ENCODE measurements around the gene NLK.
"Not testable (repeated sequence)": the region's sequence is repeated elsewhere in the genome, so short reads cannot be mapped to it uniquely, and the experiment has no call there.

The NLK gene

DNA sequence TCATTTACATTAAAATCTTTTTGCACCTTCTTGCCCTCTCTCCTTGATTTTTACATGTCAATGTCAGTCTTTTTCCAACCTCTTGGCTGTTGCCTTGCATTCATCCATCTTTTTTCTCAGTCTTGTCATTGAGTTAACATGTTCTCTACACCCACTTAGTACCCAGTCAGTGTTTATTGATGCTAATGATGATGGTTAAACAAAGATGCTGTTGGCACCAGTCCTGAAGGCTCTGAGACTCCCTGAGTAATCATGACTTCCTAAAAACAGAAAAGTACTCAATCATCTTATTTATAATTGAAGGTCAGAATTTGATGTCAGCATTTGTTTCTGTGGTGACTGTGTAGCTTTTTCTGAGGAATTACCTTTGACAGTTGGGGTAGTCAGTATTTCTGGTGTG is 104.5 kb downstream of the NLK start:
- DNase-seq (ENCODE audit: low read depth in 2 of 2, low spot score in 1 of 2) = no peak

- DNase-seq (ENCODE audit: low read depth in 2 of 2, low spot score in 1 of 2) = no peak
Measured at GRCh38 chr17:28151001-28151400, 108.5 kb downstream of the NLK start.

GRCh38 chr17:28154214-28154613 is 111.7 kb downstream of the NLK start:
- DNase-seq (ENCODE audit: low read depth in 2 of 2, low spot score in 1 of 2) = no peak

DNA sequence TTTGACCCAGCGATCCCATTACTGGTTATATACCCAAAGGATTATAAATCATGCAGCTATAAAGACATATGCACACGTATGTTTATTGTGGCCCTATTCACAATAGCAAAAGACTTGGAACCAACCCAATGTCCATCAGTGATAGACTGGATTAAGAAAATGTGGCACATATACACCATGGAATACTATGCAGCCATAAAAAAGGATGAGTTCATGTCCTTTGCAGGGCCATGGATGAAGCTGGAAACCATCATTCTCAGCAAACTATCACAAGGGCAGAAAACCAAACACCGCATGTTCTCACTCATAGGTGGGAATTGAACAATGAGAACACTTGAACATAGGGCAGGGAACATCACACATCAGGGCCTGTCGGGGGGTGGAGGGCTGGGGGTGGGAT is 112.9 kb downstream of the NLK start:
- not testable (repeated sequence) for DNase-seq (ENCODE audit: low read depth in 2 of 2, low spot score in 1 of 2)

DNA sequence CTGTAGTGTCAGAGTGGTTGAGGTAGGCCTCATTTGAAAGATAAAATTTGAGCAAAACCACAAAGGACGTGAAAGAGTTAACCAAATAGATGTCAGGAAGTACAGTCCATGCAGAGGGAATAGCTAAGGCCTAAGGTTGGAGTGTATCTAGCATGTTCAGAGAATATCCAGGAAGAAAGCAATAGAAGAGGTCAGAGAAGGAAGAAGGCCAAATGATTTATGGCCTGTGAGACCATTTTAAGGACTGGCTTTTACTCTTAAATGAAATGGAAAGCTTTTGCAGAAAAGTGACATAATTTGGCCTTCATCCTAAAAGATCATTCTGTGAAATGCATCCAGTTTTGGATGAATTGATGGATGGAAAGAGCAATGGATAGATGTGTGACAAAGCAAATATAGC is 116.5 kb downstream of the NLK start:
- DNase-seq (ENCODE audit: low read depth in 2 of 2, low spot score in 1 of 2) = no peak

DNA sequence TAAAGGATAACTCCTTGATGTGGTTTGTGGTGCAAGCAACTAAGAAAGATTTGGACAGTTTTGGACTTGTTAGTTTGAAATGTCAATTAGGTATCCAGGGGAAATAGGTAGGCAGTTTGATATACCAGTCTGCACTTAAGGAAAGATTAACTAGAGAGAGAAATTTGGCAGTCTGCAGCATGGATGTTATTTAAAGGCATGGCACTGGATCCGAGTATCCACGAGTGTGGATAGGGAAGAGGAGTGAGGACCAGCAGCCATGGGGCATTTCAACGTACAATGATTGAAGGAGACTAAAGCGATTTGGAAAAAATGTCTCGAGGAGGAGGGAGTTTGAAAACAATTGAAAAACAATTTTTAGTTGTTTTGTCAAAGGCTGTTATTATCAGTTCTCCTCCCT is 117.4 kb downstream of the NLK start:
- DNase-seq (ENCODE audit: low read depth in 2 of 2, low spot score in 1 of 2) = no peak

DNA sequence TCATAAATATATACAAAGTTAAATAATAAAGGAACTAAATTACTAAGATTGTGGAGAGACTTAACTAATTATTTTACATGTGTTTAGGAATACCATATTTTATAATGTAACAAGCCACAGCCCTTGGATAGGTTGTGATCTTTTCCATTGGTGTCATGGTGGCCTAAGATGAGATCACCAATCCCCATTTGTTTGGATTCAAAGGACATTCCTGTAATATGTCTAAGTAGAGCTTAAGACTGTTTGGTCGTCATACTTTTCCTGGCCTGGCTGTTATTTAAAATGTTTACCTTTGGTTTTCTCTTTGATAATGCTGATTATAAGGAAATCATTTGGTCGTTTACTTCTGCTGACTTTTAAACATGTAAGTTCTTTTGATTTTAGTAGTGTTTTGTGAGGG is 118.1 kb downstream of the NLK start:
- no peak for DNase-seq (ENCODE audit: low read depth in 2 of 2, low spot score in 1 of 2)

DNA sequence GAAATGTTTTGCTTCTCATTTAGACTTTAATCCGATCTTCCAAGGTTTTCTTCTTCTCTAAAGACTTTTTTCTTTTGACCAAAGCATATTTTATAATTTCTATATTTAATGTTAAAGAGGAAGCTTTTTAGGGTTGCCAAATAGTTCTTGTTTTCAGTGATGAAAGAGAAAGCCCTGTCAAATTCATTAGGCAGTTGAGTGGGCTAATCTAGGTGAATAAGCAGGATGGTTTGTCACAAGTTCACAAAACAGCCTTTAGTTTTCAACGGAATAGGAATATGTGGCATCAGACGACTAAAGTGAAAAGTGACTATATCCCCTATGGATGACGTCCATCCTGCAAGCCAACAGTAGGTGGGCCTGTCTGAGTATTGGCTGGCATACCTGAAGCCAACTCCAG is 118.8 kb downstream of the NLK start:
- no peak for DNase-seq (ENCODE audit: low read depth in 2 of 2, low spot score in 1 of 2)

GRCh38 chr17:28166478-28166877 is 124.0 kb downstream of the NLK start:
- DNase-seq (ENCODE audit: low read depth in 2 of 2, low spot score in 1 of 2) = no peak

DNA sequence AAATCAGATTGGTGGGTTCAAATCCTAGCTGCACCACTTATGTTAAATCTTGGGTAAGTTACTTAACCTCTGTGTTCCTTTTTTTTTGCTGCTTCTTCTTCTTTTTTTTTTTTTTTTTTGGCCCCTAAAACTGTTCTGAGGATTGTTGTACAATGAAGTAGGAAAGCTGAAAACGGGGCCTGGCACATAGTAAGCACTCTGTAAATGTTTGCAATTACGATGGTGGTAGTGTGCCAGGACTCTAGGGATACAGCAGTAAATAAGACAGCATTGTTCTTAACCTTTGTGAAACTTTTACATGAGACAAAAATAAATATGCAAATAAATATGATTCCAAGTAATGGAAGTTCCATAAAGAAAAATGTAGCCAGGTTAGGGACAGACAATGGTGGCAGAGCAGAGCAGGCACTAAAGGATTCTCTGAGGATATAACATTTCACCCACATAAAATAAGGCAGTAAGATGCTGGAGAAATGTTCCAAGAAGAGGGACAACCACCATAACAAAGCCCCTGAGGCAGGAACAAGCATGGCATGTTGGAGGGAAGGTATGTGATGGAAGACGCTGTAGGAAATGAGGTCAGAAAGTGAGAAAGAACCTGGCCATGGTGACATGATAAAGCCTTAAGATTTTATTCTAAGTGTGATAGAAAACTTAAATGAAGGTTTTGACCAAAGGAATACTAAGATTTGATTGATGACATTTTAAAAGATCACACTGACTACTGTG is 127.3 kb downstream of the NLK start:
- DNase-seq (ENCODE audit: low read depth in 2 of 2, low spot score in 1 of 2) = no peak

DNA sequence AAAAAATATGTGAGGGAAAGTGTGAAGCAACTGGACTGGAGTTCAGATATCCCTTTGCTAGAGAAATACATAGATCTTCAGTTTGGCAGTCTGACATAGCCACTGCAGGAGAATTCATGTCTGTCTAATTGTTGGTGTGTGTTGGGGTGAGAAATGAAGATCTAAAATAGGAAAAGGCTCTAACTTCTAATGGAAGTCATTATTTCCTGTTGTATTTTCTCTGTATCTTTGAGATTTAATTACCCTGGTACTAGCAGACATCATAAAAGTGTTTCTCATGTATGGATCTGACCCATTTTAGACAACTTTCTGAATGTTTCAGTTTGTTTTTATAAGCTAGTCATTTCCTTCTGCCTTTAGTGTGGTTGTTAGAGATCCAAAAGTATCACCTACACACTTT is 128.3 kb downstream of the NLK start:
- no peak for DNase-seq (ENCODE audit: low read depth in 2 of 2, low spot score in 1 of 2)

DNA sequence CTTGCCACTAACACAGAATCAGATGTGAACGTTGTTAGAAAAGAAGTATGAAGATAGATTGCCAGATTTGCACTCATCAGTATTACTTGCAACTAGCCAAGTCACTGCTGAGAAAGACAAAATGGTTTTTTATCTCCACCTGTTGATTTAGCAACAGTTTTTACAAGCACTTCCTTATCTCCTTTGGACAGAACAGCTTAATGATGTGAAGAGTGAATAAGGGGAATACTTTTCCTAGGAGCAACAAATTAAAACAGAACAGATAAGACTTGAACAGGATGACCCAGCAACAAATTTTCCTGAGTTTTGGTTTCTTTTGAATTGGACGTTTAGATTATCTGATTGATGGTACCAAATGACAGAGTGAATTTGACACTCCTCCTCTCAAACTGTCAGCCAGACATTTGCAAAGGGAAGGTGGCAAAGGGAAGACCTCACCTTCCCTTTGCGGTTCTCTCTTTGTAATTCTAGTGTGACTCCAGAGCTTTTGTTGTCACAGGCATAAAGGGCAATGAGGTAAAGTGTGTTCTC is 130.6 kb downstream of the NLK start:
- DNase-seq (ENCODE audit: low read depth in 2 of 2, low spot score in 1 of 2) = no peak

DNA sequence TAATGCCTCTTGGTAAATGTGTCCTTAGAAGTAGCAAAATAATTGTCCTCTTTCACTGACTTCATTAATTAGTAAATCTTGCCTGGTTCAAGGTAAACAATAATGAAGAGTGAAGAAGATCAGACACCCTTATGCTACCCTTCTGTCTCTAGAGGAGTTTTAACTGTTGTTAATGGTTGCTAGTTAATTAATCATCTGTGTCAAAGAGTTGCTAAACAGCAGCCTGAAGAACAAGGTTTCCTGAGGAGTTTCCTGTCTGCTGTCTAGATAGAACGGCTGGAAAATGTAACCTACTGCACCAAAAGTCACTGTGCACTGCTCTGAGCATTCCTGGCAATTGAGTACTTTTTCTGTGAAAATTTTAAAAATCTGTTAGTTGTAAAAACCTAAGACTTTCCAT is 131.3 kb downstream of the NLK start:
- no peak for DNase-seq (ENCODE audit: low read depth in 2 of 2, low spot score in 1 of 2)

- DNase-seq (ENCODE audit: low read depth in 2 of 2, low spot score in 1 of 2) = peak; percentile 2 to 3
Measured at GRCh38 chr17:28174352-28175046, 132.0 kb downstream of the NLK start.

DNA sequence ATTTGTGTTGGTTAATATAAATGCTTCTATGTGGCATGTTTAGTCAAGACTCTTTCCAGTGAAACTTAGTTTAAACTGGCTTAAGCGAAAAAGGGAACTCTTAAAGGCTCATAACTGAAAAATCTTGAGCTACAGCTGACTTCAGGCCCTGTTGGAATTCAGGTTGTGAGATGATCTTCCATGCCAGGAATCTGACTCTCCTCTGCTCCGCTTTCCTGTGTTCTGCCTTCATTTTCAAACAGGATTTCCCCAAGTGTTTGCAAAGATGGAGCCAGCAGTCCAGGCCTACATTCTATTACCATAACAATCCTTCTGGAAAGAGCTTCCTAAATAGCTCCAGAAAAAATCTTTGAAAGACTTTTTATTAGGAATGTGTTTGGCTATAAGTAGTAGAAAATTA is 134.9 kb downstream of the NLK start:
- no peak for DNase-seq (ENCODE audit: low read depth in 2 of 2, low spot score in 1 of 2)

- DNase-seq (ENCODE audit: low read depth in 2 of 2, low spot score in 1 of 2) = no peak
Measured at GRCh38 chr17:28178800-28179199, 136.3 kb downstream of the NLK start.

DNA sequence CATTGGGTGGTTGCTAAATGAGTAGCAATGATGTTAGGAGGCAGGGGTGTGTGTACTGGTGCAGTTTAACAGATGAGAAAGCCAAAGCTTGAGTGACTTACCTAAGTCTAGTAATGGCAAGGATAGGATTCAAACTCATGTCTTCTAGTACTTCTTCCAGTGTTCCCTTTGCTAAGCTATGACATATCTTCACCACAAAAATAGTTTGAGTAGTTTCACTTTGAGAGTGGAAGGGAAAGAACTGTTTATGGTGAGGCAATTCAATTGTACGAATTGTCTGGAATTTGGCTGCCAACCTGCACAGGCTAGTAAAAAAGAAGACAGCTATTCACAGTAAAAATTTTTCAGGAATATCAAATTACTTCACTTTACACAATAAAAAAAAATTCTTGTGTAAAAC is 138.0 kb downstream of the NLK start:
- DNase-seq (ENCODE audit: low read depth in 2 of 2, low spot score in 1 of 2) = no peak

DNA sequence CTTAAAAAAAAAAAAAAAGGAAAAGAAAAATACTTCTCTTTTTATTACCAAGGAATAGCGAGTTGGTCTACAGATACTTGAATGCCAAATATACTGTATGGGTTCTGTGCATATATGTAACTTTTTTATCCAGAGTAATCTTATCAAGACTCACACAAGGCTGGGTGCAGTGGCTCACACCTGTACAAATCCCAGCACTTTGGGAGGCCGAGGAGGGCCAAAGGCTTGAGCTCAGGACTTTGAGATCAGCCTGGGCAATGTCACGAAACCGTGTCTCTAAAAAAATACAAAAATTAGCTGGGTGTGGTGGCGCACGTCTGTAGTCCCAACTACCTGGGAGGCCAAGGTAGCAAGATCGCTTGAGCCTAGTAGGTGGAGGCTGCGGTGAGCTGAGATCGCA is 139.1 kb downstream of the NLK start:
- DNase-seq (ENCODE audit: low read depth in 2 of 2, low spot score in 1 of 2) = no peak

- DNase-seq (ENCODE audit: low read depth in 2 of 2, low spot score in 1 of 2) = no peak
Measured at GRCh38 chr17:28182559-28182958, 140.1 kb downstream of the NLK start.

DNA sequence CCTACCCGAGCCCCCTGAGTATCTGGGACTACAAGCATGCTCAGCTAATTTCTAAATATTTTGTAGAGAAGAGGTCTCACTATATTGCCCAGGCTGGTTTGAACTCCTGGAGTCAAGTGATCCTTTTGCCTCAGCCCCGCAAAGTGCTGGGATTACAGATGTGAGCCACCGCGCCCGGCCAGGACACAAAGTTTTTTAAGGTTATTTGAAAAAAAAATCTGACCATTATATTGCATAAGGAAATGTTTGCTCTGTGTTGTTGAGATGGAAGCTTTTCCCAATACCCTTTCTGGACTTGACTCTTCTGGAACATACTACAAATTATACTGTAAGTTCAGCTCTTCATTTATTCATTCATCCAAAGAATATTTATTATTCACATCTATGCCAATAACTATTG is 143.2 kb downstream of the NLK start:
- DNase-seq (ENCODE audit: low read depth in 2 of 2, low spot score in 1 of 2) = no peak

DNA sequence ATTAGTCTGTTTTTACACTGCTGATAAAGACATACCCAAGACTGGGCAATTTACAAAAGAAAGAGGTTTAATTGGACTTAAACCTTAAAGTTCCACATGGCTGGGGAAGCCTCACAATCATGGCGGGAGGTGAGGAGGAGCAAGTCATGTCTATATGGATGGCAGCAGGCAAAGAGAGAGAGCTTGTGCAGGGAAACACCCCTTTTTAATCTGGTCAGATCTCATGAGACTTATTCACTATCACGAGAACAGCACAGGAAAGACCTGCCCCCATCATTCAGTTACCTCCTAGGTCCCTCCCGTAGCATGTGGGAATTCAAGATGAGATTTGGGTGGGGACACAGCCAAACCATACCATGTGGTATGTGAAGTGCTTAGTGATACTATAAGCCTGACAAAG is 144.0 kb downstream of the NLK start:
- DNase-seq (ENCODE audit: low read depth in 2 of 2, low spot score in 1 of 2) = not testable (repeated sequence)

GRCh38 chr17:28187931-28188330 is 145.5 kb downstream of the NLK start:
- DNase-seq (ENCODE audit: low read depth in 2 of 2, low spot score in 1 of 2) = no peak

GRCh38 chr17:28188841-28189263 is 146.4 kb downstream of the NLK start:
- no peak for DNase-seq (ENCODE audit: low read depth in 2 of 2, low spot score in 1 of 2)
